Stimulated activated CD8-positive, alpha-beta memory T cell treated with anti-CD3 and anti-CD28 coated beads, Interleukin-15, amount 100 ng/mL, for 1 hour (primary cell): ENCODE data around the gene FYN.

Source experiments
- DNase-seq: peaks from one replicate; pipeline ENCODE4 v3.0.0-alpha.2; 2020; ENCODE audit warnings: low read depth

Gene FYN

DNA sequence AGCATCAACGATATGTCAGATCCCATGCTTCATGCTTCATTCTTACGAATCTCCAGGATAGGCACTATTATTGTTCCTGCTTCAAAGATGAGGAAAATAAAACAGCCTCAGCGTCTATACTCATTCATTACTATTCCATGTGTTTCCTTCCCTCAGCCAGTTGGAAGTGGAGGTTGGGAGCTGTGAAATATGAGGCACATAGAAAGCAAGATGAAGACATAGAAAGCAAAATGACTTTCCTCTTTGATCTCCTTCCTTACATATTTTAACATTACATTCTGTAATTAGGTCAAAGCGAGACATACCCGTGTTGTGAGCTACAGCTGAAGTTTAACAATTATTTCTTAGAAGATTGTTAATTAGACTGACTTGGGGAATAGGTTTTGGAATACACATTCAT lies 125.4 kb downstream of the FYN start:
- DNase-seq: no peak

DNA sequence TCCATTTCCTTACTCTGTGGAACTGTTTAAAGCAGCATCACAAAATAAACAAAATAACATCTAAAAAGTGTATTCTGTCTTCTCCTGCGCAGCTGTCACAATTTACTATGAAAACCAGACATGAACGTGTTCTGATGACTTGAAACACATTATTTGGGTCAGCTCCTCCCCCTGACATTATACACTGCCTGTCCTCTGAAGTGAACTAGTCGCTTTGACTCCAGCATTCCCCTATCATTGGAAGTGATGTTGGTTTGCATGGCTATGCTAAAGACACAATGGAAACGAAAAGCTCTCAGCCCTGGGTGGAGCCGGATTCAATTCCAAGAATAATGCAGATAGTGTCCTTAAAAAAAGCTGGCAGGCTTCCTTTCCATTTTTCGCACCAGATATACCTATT lies 125.9 kb downstream of the FYN start:
- DNase-seq: no peak

DNA sequence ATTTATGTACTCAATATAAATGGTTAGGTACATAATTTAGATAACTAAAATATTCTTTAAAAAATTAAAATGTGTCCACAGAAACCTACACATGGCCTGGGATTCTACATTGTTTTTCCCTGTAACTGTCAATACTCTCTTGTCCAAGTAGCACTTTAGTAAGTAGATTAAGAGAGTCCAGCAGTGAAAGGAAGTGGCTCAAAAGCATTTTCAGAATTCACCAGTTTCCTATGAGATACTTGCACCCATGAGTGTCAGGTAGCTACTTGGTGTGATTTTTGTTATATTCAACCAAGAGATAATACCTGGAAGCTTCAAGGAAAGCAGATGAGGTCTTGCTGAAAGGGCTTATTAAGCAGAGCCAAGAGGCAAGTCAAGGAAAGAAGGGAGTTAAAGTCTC lies 126.3 kb downstream of the FYN start:
- no peak for DNase-seq

DNA sequence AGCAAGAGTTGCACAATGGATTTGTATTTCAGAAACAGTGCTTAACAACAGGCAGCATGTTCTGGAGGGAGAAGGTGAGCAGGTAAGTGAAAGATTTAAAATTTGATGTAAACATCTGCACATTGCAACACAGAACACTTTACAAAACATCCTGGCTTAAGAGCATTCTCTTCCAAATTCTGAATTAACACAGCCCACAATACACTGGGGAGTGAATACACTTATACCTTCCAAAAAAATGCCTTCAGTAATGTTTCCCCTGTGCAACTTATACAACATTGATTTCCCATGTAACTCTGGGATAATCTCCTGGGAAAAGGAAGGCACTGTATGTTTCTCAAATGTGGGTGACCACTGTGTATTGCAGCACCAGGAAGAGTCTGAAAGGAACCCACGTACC lies 127.6 kb downstream of the FYN start:
- no peak for DNase-seq

DNA sequence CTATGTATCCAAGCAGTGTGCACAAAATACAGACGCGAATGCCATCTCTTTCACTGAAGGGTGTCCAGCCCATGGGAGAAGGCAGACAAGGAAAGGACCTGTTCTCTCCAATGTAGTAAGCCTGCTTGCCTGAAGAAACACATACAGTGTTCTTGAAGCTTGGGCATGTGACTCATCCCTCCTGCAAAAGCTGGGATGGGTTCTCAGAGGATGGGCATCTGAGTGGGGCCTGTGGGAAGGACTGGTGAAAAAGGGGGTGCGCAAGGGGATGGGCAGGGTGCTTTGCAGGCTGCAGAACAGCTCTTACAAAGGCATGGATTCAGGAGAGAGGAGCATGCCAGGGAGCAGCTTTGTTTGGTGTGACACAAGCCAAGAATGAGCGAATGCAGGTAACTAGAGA lies 128.1 kb downstream of the FYN start:
- no peak for DNase-seq

DNA sequence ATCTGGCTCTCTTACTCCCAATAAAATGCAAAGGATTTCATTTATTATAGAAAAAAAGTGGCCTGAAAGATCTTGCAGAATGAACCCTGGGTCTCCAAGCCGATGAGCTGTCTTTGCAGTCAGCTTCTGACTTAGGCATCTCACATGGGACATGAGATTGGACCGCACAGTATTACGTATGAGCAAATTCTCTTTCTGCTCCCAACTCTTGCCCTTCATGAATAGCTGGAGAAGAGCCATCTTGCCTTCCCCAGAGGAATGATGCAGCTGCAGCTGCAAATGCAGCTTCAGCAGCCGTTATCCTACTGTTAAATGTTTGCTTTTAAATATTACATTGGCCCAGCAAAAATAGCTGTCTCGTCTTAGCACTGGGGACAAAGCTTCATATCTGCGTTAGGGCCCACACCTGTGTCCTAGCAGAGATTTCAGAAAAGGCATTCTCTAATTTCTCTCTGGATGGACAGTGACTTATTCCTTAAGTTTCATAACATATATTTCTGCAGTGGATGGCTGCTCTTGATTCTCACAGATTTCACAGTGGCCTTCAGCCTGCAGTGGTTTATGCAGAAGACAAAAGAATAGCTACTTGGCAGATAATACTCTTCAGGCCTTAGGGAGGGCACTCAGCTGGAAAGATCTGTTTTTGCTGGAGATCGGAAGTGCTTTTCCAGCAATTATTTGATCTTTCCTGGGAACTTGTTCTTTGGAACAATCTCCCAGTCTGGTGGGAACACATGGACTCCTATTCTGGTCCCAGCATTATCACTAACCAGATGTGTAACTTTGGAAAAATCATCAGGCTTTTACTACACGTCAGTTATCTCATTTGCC lies 129.2 kb downstream of the FYN start:
- no peak for DNase-seq

DNA sequence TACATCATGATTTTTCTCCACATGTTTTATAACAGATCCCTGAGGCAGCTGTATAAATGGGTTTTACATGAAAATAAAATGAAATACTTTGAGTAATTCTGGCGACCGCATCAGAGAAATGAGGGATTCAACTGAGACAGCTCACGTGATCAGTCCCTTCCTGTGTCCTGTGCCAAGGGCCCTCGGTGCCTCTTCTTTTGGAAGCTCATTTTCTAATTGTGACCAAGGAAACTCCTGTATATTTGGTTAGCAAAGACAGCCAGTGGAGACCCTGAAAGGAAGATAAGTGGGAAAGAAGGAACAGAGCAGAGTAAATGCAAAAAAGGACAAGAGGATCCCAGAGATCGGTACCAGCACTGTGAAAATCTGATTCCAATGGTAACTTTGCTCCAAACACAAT lies 129.9 kb downstream of the FYN start:
- no peak for DNase-seq

DNA sequence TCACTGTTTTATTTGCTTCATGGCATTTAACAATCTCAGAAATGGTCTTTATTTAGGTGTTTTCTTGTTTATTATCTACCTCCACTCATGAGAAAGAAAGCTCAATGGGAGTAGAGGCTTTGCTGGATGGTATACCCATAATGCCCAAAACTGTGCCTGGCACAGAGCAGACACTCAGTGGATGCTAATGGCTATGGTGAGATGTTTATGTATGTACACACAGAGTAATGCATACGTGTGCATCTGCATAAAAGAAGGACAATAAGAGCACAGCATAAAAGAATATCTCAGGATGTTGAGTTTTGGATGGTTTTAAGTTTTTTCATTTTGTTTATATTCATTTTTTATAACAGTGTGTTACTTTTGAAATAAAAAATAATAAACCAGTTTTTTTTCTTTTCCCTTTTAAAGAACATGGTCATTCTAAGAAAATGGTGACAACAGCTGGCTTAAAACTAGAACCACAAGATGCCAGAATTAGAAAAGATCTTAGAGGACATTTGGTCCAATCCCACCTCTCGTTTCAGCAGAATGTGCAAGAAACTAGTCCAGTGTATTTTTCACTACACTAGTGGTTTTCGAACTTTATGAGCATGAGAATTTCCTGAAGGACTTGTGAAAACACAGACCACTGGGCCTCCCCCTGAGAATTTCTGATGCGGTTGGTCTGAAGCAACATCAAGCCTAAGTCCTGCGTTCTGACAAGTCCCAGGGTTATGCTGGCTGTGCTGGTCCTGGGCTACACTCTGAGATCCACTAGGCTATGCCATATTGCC lies 131.9 kb downstream of the FYN start:
- DNase-seq: no peak

DNA sequence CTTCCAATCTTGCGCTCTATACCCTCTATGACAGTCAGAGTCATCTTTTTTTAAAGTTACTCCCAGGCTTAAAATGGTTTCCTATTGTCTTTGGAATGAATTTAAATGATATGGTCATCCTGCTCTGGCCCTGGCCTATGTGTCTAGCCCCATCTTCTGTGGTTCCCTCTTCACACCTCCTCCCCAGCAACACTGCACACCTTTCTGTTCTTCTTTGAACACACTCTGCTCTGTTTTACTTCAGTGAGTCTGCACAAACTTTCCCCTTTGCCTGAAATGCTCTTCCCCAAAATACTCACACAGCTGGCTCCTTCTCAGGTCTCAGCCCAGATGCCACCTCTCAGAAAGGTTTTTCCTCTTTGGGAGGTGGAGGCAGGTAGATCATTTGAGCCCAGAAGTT lies 132.7 kb downstream of the FYN start:
- no peak for DNase-seq

DNA sequence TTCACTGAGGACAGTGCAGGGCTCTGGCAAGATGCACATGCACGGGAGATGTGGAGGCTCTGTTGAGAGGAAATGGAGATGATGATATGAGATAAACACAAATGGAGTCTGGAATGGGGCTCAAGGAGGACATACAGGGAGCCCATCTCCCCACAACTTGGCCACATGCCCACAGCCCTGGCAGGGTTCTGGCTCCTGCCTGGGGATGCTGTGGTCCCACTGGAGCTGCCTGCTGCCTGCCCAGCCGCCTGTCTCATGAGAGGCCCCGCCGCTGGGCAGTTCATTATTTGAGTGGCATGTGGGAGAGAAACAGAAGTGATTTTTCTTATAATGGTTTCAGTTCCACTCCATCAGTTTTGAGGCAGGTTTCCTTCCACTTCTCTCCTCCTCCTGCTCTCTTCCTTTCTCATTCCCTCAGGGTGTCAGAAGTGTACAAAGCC lies 134.0 kb downstream of the FYN start:
- no peak for DNase-seq

DNA sequence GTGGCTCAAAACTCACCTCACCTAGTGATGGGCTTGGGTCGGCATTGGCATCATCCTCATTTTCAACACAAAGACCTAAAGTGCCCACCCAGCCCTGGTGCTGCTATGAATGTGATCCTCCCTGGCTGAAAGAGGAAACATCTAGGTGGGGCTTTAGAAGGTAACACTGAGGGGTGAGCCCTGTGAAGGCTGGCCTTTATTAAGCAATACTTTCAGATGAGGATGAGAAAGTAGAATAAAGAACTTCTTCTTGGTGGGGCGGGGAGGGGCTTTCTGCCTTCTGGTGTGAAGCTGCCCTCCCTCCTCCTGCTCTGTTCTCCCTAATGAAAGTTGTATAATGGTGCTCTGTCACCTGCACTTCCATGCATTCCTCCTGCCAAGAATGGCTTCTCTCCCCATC lies 134.6 kb downstream of the FYN start:
- no peak for DNase-seq

DNA sequence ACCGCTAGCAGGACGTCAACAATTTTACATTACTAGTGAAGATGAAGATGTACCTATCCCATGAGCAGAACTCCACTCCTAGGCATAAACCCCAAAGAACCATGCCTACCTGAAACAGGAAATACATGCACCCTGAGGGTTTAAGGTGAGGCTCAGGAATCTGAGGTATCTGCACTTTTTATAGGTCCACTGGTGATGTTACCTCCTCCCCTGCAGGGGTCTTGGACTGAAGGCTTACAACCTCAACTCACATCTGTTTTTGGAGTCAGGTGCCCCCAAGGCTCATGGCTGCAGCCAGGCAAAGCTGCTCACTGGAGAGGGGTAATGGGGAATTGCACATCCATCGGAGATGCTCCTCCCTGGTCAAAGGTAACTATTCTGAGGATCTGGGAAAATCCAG lies 135.1 kb downstream of the FYN start:
- no peak for DNase-seq

DNA sequence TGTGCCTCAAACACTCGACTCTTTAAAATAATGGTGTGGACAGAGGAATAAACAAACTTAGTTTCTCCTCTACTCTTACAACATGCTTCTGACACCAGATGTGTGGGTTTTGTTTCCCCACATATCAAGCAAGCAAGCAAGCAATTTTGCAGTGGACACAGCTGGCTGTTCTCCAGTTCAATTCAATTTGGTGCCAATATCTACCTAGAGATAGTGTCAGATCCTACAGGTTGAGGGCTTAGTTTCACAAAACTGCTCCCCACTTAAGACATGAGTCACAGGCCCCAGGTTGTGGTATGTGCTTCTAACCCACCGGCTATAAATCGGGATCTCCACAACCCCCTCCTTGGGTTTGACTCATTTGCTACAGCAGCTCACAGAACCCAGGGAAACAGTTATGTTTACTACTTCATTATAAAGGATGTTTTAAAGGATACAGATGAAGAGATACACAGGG lies 136.2 kb downstream of the FYN start:
- DNase-seq: no peak

DNA sequence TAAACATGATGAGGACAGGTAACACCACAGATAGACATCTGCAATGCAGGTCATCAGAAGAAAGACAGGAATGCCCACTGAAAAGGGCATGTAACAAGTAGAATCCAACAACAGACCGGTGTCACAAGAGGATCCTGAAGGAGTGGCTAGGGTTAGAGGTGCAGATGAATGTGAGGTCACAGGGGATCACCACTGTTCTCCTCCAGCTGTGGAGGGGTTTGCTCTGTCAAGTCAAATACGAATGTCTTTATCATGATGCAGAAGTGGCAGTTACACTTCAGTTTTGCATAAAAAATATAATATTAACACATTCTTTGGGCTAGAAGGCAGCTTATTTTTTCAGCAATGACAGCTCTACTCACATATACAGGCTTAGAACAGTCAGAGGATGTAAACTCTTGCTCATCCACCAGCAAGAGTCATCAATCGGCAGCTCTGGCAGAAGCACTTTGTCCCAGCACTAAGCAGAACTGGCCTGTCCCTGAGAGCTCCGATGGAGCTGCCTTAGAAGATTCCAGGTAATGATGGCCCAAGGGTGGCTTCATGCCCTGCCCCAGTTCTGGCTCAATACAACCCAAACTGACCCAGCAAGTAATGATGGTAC lies 137.1 kb downstream of the FYN start:
- no peak for DNase-seq

DNA sequence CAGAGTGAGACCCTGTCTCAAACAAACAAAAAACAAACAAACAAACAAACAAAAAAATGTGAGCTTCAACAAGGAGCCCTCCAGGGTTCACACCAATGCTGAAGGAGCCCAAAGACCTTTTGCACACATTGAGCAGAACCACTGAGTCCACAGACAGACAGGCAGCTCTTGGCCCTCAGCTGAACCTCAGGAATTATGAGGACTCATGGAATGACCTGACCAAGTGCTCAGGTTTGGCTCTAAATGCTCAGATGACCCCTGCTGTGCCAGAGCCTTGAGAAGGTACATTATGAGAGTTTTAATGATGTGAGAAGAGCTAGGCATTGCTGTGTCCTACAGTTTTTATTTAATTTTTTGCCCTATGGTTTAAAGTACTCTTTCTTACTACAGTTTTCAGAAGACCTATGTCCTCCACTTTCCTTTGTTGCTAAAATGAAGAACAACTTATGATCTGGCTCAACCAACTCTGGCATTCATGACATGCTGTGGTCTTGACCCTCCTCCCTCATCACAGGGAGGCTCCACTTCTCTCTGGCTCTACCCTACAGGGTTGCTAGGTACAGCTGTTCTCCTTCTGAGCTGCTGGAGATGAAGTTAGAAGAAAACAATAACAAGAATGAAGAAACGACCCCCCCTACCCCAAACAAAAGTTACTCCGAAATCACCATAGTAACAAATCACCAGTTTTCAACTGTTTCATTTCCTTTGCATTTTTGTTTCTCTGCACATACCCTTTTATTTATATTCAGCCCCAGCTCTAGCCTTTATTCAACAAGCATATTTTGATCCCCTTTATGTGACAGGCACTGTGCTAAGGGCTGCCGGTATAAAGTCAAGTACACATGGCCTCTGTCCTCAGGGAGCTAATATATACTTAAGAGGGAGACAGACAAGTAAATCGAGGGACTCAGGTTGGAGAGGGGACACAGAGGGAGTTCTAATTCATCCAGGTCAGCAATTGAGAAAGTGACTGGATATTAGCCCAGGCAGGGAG lies 138.9 kb downstream of the FYN start:
- no peak for DNase-seq

DNA sequence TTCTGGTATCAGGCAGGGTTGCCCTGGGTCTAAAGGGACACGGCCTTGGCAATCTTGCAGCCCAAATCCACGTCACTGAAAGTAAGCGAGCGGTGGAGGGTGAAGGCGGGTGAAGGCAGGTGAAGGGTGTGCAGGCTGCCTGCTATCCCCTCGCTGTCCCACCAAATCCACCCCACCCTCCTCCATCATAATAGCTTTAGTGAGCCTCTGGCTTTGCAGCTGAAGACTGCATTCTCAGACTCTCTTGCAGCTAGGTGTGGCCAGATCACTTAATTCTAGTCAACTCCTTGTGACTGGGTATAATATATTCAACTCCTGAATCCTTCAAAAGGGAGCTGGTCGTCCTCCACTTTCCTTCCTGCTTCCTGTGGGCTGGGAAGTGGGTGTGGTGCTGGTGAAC lies 140.9 kb downstream of the FYN start:
- no peak for DNase-seq

DNA sequence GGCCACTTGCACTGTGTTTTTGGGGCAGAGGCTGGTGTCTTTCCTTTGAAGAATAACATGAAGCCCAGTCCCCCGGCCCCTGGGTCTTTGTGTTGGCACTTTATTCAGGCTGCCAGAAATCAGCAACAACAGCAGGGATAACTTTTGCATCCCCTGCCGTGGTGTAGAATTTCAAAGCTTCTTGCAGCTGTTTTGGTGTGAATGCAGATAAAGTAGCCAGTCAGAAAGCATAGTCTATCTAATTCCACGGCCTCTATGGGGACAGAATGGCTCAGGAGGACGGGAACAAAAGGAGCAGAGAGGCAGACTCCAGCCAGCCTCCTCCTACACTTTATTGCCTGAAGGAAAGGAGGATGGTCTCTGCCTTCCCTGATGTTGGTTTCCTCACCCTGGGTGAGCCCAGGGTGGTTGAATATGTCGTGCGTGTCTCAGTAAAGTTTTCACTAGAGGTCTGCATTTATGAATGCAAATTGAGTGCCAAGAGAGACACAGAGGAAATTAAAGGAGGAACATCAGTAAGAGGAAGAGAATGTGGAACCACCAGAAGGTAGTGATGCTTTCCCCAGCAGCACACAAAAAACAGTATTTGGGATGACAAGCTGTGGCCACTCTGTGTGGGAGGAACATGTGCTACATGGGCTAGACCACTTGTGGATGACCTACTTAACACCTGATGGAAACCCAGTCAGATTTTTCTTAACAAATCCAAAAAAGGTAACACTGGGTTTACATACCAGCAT lies 141.6 kb downstream of the FYN start:
- DNase-seq: no peak

DNA sequence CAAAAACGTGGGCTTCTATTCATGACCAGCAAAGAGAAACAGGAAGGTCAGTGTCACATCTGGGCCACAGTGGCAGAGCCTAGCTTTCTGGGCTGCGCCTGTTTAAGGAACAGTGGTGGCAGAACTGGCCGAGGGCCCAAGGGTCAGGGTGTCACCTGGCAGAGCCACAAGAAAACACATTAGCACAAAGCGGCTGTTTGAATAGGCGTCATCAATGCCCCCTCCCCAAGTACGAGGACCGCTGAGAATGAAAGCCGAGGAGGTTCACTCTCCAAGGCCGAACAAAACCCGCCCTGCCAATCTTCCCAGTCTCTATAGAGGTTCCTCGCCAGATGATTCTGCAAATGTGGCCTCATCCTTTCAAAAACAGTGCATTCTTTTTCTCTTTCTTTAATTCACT lies 142.4 kb downstream of the FYN start:
- DNase-seq: no peak

DNA sequence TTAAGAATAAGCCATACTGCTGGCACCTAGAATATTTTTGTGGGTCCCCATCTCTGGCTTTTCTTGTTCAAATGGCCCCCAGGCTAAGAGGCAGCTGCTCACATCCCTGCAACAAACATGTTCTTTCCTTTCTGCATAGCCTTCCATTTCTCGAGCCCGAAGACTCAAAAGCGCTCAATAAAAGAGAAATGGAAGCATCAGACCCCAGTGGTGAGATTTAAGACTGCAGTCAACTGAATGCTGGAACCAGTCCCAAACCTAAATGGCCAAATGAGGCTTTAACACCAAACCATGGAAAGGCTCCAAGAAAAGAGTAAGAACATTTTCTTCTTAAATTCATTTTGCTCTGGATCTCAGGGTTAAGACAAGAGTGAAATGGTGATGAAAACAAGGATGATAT lies 145.4 kb downstream of the FYN start:
- DNase-seq: no peak

DNA sequence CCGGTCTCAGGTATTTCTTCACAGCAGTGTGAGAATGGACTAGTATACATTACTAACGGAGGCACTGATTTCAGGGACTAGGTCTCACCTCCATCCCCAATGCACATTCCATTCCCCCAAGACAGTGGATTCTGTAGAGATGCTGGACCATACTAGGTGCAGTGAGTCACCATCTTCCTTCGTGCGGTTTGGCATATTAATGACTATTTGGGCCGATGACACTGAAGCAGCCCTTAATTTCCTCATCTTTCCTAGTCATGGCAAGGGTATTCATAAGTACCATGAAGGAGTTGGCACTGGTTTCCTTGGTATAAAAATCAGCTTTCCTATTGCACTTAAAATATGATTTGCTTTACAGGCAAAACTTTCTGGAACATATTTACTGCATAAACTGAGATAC lies 146.2 kb downstream of the FYN start:
- no peak for DNase-seq

DNA sequence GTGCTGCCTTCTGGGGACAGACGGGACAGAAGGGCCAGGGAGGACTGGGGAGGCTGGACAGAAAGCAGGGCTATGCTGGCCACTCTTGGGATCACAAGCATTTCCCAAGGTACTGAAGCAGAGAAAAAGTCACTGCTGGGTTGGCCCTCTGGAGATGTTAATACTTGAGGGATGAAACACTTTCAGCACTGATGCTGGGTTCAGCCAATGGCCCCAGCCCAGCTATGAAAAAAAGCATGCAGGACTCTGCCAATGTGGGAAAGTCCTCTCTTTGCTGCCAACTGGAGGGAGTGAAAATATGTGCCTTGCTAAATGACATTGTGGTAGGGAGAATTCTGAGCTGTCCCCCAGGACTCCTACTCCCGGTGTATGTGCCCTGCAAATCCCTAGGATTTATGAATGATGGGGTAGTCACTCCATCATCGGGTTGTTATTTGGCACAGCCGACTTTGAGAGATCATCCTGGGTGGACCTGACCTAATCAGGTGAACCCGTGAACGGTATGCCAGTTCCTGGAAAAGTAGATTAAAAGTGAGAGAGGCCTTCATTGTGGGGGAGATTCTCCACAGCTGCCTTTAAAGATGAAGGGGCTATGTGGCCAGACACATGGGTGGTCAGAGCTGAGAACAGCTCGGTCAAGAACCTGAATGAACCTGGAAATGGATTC lies 147.7 kb downstream of the FYN start:
- DNase-seq: no peak
